SK-N-SH treated with all-trans-retinoic acid at 6 μM for 48 hours (cell line): ENCODE measurements around the gene EMD.

Experiments
- CSDC2 ChIP-seq: fragments of 250-450 bp; sonication (Bioruptor Pico); IDR thresholded peaks from 2 replicates; pipeline ENCODE4 v1.5.0; 2020; ENCODE audit warnings: mild to moderate bottlenecking, moderate library complexity
- ESRRG ChIP-seq: fragments of 250-450 bp; sonication (Bioruptor Pico); IDR thresholded peaks from 2 replicates; pipeline ENCODE4 v1.6.1; 2021; ENCODE audit warnings: mild to moderate bottlenecking
- PATZ1 ChIP-seq: fragments of 250-450 bp; sonication (Bioruptor Pico); IDR thresholded peaks from 2 replicates; pipeline ENCODE4 v1.8.0; 2020; ENCODE audit warnings: mild to moderate bottlenecking, moderate library complexity, borderline replicate concordance
- PPARA ChIP-seq: fragments of 250-450 bp; sonication (Bioruptor Pico); IDR thresholded peaks from 2 replicates; pipeline ENCODE4 v1.5.0; 2020; ENCODE audit warnings: mild to moderate bottlenecking, borderline replicate concordance
- SNAI2 ChIP-seq: fragments of 250-450 bp; sonication (Bioruptor Pico); IDR thresholded peaks from 2 replicates; pipeline ENCODE4 v1.5.0; 2020; ENCODE audit warnings: mild to moderate bottlenecking, moderate library complexity
- ZFP30 ChIP-seq: fragments of 450-650 bp; formaldehyde crosslinking; IDR thresholded peaks from 2 replicates; pipeline ENCODE4 v1.5.0; 2022; ENCODE audit warnings: mild to moderate bottlenecking, moderate library complexity
- ZNF565 ChIP-seq: fragments of 450-650 bp; formaldehyde crosslinking; conservative IDR thresholded peaks from 2 replicates; pipeline ENCODE4 v1.5.0; 2020; ENCODE audit warnings: low read depth, mild to moderate bottlenecking, moderate library complexity

GRCh38 chrX:154378059-154378798, 866 bp upstream of the EMD start:
- TF ChIP-seq ESRRG (no peak), ZNF565 (CRISPR knock-in tag) (no peak), ZFP30 (CRISPR knock-in tag) (no peak), SNAI2 (CRISPR knock-in tag) (no peak), CSDC2 (CRISPR knock-in tag) (no peak), PPARA (CRISPR knock-in tag) (no peak), PATZ1 (CRISPR knock-in tag) (no peak)
